H1 (cell line): ENCODE measurements around the gene CIC. TPM values are rescaled to one million over a fixed set of nuclear protein-coding genes. Genes with fewer than 3 reads are reported as not detected.

Experiments
- ATF3 ChIP-seq: IDR thresholded peaks from 2 replicates; pipeline ENCODE4 v1.6.1; 2011; ENCODE audit warnings: low read depth, mild to moderate bottlenecking, low read length; ENCODE audit not compliant: insufficient read depth
- CHD7 ChIP-seq: fragments of 300-600 bp; sonication (generic); IDR thresholded peaks from 2 replicates; pipeline ENCODE4 v1.7.1; 2012; ENCODE audit warnings: low read length, moderate library complexity, mild to moderate bottlenecking, inconsistent platforms; ENCODE audit not compliant: insufficient replicate concordance
- GABPA ChIP-seq: IDR thresholded peaks from 2 replicates; pipeline ENCODE4 v1.6.1; 2011; ENCODE audit warnings: mild to moderate bottlenecking, low read length, moderate library complexity, borderline replicate concordance; ENCODE audit not compliant: insufficient read depth
- JUN ChIP-seq: IDR thresholded peaks from 2 replicates; pipeline ENCODE4 v1.6.1; 2011; ENCODE audit warnings: low read depth, mild to moderate bottlenecking, improper control_type of control experiment, low read length
- NRF1 ChIP-seq: IDR thresholded peaks from 2 replicates; pipeline ENCODE4 v1.6.1; 2011; ENCODE audit warnings: mild to moderate bottlenecking, low read depth, low read length, improper control_type of control experiment
- POLR2AphosphoS5 ChIP-seq: IDR thresholded peaks from 2 replicates; pipeline ENCODE4 v1.6.1; 2011; ENCODE audit warnings: low read depth, low read length
- RFX5 ChIP-seq: IDR thresholded peaks from 2 replicates; pipeline ENCODE4 v1.6.1; 2011; ENCODE audit warnings: low read depth, low read length, improper control_type of control experiment, borderline replicate concordance
- SP4 ChIP-seq: IDR thresholded peaks from 2 replicates; pipeline ENCODE4 v1.6.1; 2012; ENCODE audit warnings: low read length, inconsistent platforms
- ZNF274 ChIP-seq: IDR thresholded peaks from 2 replicates; pipeline ENCODE4 v1.7.0; 2012; ENCODE audit warnings: low read length, borderline replicate concordance; ENCODE audit errors: extremely low read depth
- polyA plus RNA-seq, 7 experiments: library from polyadenylated mRNA; depleted of rRNA in 3 of 7; stranded (reverse) in 5 of 7; unstranded in 2 of 7; fragments of >200 nt in 5 of 7; fragments of 200-250 nt in 2 of 7; gene quantifications; 1 replicate in 5 of 7; 2 replicates in 1 of 7; 4 replicates in 1 of 7; pipeline versions ENCODE4 v1.2.1 to v1.2.3, GENCODE V29; 2011 to 2013; ENCODE audit warnings: missing spikeins in 2 of 7, mixed read lengths in 2 of 7
- total RNA-seq: library from RNA; stranded (reverse); fragmentation: NEBNext Ultra II Directional; extraction: Animal tissue kit (Norgen Biotek cat#: 25700); gene quantifications from 2 replicates; pipeline ENCODE4 v1.2.1, GENCODE V29; 2021

The CIC gene
- total and polyA plus RNA-seq, 2 of the 8 experiments (the other 6 are each of a cell fraction or from before 2014, with no cell fraction given) = 13.2 to 43.6 TPM

- TF ChIP-seq GABPA (peak; percentile 74; the same call in 1 of the 2 replicates), ZNF274 (no peak), RFX5 (no peak), JUN (no peak), CHD7 (no peak), POLR2AphosphoS5 (no peak; the same call in 1 of the 2 replicates), ATF3 (peak; percentile 92), SP4 (peak; percentile 74; the same call in 1 of the 2 replicates), NRF1 (no peak)
Measured at GRCh38 chr19:42244347-42245220, 24.5 kb upstream of the CIC start (continued).
